ENCODE data around the gene PRKAR2B. TPM values are rescaled to one million over a fixed set of nuclear protein-coding genes. Genes with fewer than 3 reads are reported as not detected.

The PRKAR2B gene
- total and polyA plus RNA-seq, 7 experiments from 2014 or later, result 0.39 to 5.0 (median 0.54) TPM

DNA sequence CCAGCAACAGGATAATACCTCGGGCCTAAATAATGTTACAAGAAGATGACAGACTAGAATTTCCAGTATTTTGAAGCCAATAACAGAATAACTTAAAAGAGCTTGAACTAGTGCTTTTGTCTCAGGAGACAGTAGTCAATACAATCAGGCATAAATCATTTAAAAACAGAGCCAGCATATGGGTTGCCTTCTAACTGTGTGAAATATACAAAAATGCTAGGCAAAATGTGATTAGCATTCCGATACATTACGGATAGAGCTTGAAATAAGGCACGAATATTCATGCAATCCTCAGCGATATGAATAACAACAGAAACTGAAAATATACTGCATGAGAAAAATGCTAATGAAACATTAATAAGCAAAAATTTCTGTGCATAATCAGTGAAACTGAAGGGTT is 18.3 kb upstream of the PRKAR2B start:
- no peak for DNase-seq
- ChIA-PET CTCF (no interaction called here), POLR2A (no interaction called here)
- Mint-ChIP-seq H3K4me3 (no peak overlapping the region), H3K27me3 (peaks cover 0 to 15% (median 0%) of the 10 kb centered on the region in 5 donors), H3K27ac (no peak overlapping the region), H3K4me1 (peaks cover 0 to 6% (median 0%) of the 10 kb centered on the region in 7 donors), H3K9me3 (peaks cover 0 to 8% (median 0%) of the 10 kb centered on the region in 11 donors), H3K36me3 (no peaks in the 10 kb centered on the region)
- H3K27ac ChIP-seq (ENCODE audit: low read depth, low read length), result no peak overlapping the region
- H3K4me3 ChIP-seq (ENCODE audit: low read length), result no peak overlapping the region
- H3K36me3 ChIP-seq (ENCODE audit: control insufficient read depth in 2 of 3, insufficient read depth in 3 of 3, low read length in 3 of 3), result no peaks in the 10 kb centered on the region
- H3K9me3 ChIP-seq (ENCODE audit: control insufficient read depth in 2 of 3, low read length in 3 of 3), result no peaks in the 10 kb centered on the region
- no peak for ATAC-seq
- no peaks in the 10 kb centered on the region for H3K27me3 ChIP-seq (ENCODE audit: control insufficient read depth in 2 of 2, insufficient read depth in 2 of 2, low read length in 2 of 2)
- no peaks in the 10 kb centered on the region for H3K4me1 ChIP-seq (ENCODE audit: control insufficient read depth in 2 of 2, insufficient read depth in 2 of 2, low read length in 2 of 2)
- intact Hi-C loops (cut with micrococcal nuclease), result loop anchor here in 1 of 2 donors (5.0 kb wide), 1 partner anchor 726 kb away; no protein-coding TSS in a partner anchor

DNA sequence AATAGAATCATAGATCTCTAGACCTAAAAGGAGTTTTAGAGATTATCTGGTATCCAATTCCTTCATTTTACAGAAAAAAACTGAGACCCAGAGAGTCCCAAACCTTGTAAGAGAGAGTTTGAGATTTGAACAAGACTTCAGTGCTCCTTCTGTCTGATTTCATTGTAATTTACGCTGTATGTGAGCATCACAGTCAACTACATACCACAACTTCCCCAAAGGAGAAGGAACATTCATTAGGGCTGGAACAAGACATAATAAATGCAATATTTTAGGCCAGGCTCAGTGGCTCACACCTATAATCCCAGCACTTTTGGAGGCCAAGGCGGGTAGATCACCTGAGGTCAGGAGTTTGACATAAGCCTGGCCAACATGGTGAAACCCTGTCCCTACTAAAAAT is 17.3 kb upstream of the PRKAR2B start:
- Mint-ChIP-seq H3K4me3 (no peak overlapping the region), H3K27ac (no peak overlapping the region), H3K9me3 (peaks cover 0 to 8% (median 0%) of the 10 kb centered on the region in 11 donors), H3K27me3 (peaks cover 0 to 15% (median 0%) of the 10 kb centered on the region in 5 donors), H3K4me1 (peaks cover 0 to 6% (median 0%) of the 10 kb centered on the region in 7 donors), H3K36me3 (no peaks in the 10 kb centered on the region)
- peak; percentile 54 for ATAC-seq
- no peaks in the 10 kb centered on the region for H3K4me1 ChIP-seq (ENCODE audit: control insufficient read depth in 2 of 2, insufficient read depth in 2 of 2, low read length in 2 of 2)
- no peak overlapping the region for H3K27ac ChIP-seq (ENCODE audit: low read depth, low read length)
- H3K9me3 ChIP-seq (ENCODE audit: control insufficient read depth in 2 of 3, low read length in 3 of 3), result no peaks in the 10 kb centered on the region
- DNase-seq, result no peak
- no peak overlapping the region for H3K4me3 ChIP-seq (ENCODE audit: low read length)
- POLR2A ChIA-PET, result interaction anchor here (0.6 kb wide), 1 partner anchor 680 kb away, joined by 4 read pairs; no protein-coding TSS in a partner anchor
- intact Hi-C loops (cut with micrococcal nuclease), result loop anchor here in 1 of 2 donors (5.0 kb wide), 1 partner anchor 725 kb away; no protein-coding TSS in a partner anchor
- no peaks in the 10 kb centered on the region for H3K36me3 ChIP-seq (ENCODE audit: control insufficient read depth in 2 of 3, insufficient read depth in 3 of 3, low read length in 3 of 3)
- no peaks in the 10 kb centered on the region for H3K27me3 ChIP-seq (ENCODE audit: control insufficient read depth in 2 of 2, insufficient read depth in 2 of 2, low read length in 2 of 2)
- CTCF ChIA-PET, result no interaction called here

DNA sequence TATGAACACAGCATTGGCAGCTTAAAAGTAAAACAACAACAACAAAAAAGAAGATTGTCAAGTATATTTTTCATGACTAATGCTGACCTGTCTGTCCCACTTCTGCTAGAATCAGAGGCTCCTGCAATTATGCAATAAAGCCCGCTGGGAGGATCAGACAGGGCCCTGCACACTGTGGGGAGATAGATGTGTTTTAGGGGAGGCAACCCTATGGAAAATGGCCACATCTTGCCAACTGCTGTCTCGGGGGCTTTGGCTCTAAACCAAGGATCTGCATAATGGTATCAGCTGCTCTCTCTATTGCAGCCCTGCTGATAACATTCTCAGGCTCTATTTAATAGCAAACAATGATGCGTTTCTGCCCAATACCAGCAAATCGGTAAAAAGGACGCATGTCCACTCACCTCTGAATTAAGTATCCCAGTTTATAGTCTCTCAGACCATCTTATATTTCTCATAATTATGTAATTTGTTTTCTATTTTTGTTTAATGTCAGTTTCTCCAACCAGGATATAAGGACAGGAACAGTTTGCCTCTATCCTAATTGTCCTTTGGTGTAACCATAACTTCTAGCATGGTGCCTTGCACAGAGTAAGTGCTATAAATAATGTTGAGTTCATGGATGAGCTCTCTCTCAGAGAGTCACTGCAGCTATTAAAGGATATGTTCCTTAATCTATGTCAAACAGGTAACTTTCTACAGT is 15.3 kb upstream of the PRKAR2B start:
- H3K4me1 ChIP-seq (ENCODE audit: control insufficient read depth in 2 of 2, insufficient read depth in 2 of 2, low read length in 2 of 2), result no peaks in the 10 kb centered on the region
- intact Hi-C loops (cut with micrococcal nuclease), result loop anchor here in 1 of 2 donors (5.0 kb wide), 1 partner anchor 723 kb away; no protein-coding TSS in a partner anchor
- H3K36me3 ChIP-seq (ENCODE audit: control insufficient read depth in 2 of 3, insufficient read depth in 3 of 3, low read length in 3 of 3), result no peaks in the 10 kb centered on the region
- no peak overlapping the region for H3K4me3 Mint-ChIP-seq
- H3K9me3 Mint-ChIP-seq, result no peaks in the 10 kb centered on the region
- H3K4me1 Mint-ChIP-seq, result peaks cover 0 to 6% (median 0%) of the 10 kb centered on the region in 7 donors
- H3K4me3 ChIP-seq (ENCODE audit: low read length), result no peak overlapping the region
- H3K27ac ChIP-seq (ENCODE audit: low read depth, low read length), result no peak overlapping the region
- ATAC-seq (no peak), DNase-seq (no peak)
- H3K27me3 Mint-ChIP-seq, result peaks cover 0 to 10% (median 0%) of the 10 kb centered on the region in 5 donors
- H3K9me3 ChIP-seq (ENCODE audit: control insufficient read depth in 2 of 3, low read length in 3 of 3), result no peaks in the 10 kb centered on the region
- no peaks in the 10 kb centered on the region for H3K36me3 Mint-ChIP-seq
- ChIA-PET CTCF (no interaction called here), POLR2A (interaction anchor here (0.7 kb wide), 1 partner anchor 203 kb away, joined by 3 read pairs; no protein-coding TSS in a partner anchor)
- no peaks in the 10 kb centered on the region for H3K27me3 ChIP-seq (ENCODE audit: control insufficient read depth in 2 of 2, insufficient read depth in 2 of 2, low read length in 2 of 2)
- H3K27ac Mint-ChIP-seq, result no peak overlapping the region

DNA sequence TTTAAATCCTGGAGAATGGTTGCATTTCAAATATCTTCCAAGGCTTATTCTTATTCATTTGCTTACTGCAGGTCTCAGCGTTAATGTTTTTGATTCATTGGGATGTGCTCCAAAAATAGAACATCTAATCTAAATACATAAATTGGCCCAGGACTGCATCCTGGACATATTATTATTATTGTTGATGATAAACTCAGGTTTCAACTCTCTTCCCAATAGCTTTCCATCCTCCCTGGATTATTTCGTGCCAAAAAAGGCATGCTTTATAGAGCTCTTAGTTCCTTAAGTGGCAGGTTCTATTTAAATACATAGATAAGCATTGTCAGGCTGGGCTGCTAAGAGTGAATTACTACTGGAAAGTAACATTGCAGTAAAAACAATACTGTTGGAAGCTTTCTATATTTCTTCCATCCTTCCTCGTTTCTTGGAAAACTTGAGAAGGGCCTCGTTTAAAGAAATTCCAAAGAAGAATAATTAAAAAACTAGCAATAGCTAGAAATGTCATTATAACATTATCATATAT is 14.7 kb upstream of the PRKAR2B start:
- H3K4me1 ChIP-seq (ENCODE audit: control insufficient read depth in 2 of 2, insufficient read depth in 2 of 2, low read length in 2 of 2), result no peaks in the 10 kb centered on the region
- ATAC-seq, result no peak
- H3K4me3 Mint-ChIP-seq, result no peak overlapping the region
- no peaks in the 10 kb centered on the region for H3K36me3 ChIP-seq (ENCODE audit: control insufficient read depth in 2 of 3, insufficient read depth in 3 of 3, low read length in 3 of 3)
- POLR2A ChIA-PET, result interaction anchor here (0.7 kb wide), 1 partner anchor 202 kb away, joined by 3 read pairs; no protein-coding TSS in a partner anchor
- intact Hi-C loops (cut with micrococcal nuclease), result loop anchor here in 1 of 2 donors (5.0 kb wide), 1 partner anchor 722 kb away; no protein-coding TSS in a partner anchor
- H3K36me3 Mint-ChIP-seq, result no peaks in the 10 kb centered on the region
- peaks cover 0 to 10% (median 0%) of the 10 kb centered on the region in 5 donors for H3K27me3 Mint-ChIP-seq
- H3K27ac ChIP-seq (ENCODE audit: low read depth, low read length), result no peak overlapping the region
- H3K9me3 Mint-ChIP-seq, result no peaks in the 10 kb centered on the region
- H3K27ac Mint-ChIP-seq, result no peak overlapping the region
- peaks cover 0 to 6% (median 0%) of the 10 kb centered on the region in 7 donors for H3K4me1 Mint-ChIP-seq
- H3K4me3 ChIP-seq (ENCODE audit: low read length), result no peak overlapping the region
- CTCF ChIA-PET, result no interaction called here
- no peaks in the 10 kb centered on the region for H3K9me3 ChIP-seq (ENCODE audit: control insufficient read depth in 2 of 3, low read length in 3 of 3)
- no peak for DNase-seq
- H3K27me3 ChIP-seq (ENCODE audit: control insufficient read depth in 2 of 2, insufficient read depth in 2 of 2, low read length in 2 of 2), result no peaks in the 10 kb centered on the region

DNA sequence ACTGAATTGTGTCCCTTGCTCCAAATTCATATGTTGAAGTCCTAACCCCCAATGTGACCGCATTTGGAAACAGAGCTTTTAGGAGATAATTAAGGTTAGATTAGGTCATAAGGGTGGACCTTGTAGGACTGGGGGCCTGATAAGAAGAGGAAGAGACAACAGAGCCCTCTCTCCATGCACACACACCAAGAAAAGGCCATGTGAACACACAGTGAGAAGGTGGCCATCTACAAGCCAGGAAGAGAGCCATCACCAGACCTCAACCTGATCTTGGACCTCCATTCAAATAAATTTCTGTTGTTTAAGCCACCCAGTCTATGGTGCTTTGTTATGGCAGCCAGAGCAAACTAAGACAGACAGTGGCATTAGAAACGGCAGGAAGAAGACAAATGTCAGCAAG is 12.5 kb upstream of the PRKAR2B start:
- Histone ChIP-seq H3K4me3 (ENCODE audit: low read length) (no peak overlapping the region), H3K4me1 (ENCODE audit: control insufficient read depth in 2 of 2, insufficient read depth in 2 of 2, low read length in 2 of 2) (no peaks in the 10 kb centered on the region), H3K27me3 (ENCODE audit: control insufficient read depth in 2 of 2, insufficient read depth in 2 of 2, low read length in 2 of 2) (no peaks in the 10 kb centered on the region), H3K36me3 (ENCODE audit: control insufficient read depth in 2 of 3, insufficient read depth in 3 of 3, low read length in 3 of 3) (no peaks in the 10 kb centered on the region), H3K27ac (ENCODE audit: low read depth, low read length) (no peak overlapping the region), H3K9me3 (ENCODE audit: control insufficient read depth in 2 of 3, low read length in 3 of 3) (no peaks in the 10 kb centered on the region)
- H3K36me3 Mint-ChIP-seq, result peaks cover 0 to 8% (median 0%) of the 10 kb centered on the region in 5 donors
- ChIA-PET CTCF (no interaction called here), POLR2A (no interaction called here)
- intact Hi-C loops (cut with micrococcal nuclease), result no loop called here
- DNase-seq, result no peak
- H3K27me3 Mint-ChIP-seq, result peaks cover 0 to 7% (median 4%) of the 10 kb centered on the region in 5 donors
- H3K4me1 Mint-ChIP-seq, result peaks cover 0 to 5% (median 0%) of the 10 kb centered on the region in 7 donors
- peak overlapping the region in 1 of 9 donors; percentile 8 for H3K27ac Mint-ChIP-seq
- H3K9me3 Mint-ChIP-seq, result peaks cover 0 to 11% (median 6%) of the 10 kb centered on the region in 11 donors
- no peak overlapping the region for H3K4me3 Mint-ChIP-seq
- no peak for ATAC-seq

DNA sequence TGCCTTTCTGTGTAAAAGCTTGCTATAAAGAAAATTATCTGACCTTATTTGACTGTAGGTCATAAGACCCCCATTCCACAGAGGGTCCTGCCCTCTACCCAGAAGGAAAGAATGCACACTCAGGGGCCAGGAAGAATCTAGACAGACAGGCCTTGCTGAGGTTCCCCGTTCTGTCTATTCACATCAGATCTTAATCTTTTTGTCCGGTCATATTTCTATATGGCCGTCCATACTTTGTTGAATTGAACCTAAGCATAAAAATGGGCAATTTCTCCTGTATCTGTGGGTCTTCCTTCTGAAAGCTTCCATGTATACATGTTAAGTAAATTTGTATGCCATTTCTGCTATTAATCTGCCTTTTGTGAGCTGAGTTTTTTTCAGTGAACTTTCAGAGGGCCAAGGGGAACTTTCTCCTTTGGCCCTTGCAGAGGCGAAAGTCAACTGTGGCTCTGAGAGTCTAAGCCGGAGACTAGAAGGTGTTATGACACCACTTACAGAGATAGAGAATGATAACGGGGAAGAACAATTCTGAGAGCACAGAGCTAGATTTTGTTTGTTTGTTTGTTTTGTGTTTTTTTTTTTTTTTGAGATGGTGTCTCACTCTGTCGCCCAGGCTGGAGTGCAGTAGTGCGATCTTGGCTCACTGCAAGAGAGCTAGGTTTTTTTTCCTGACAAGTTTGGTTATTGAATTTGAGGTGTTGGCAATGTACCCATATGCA is 11.6 kb upstream of the PRKAR2B start:
- Histone ChIP-seq H3K9me3 (ENCODE audit: control insufficient read depth in 2 of 3, low read length in 3 of 3) (no peaks in the 10 kb centered on the region), H3K27me3 (ENCODE audit: control insufficient read depth in 2 of 2, insufficient read depth in 2 of 2, low read length in 2 of 2) (no peaks in the 10 kb centered on the region), H3K4me1 (ENCODE audit: control insufficient read depth in 2 of 2, insufficient read depth in 2 of 2, low read length in 2 of 2) (no peaks in the 10 kb centered on the region), H3K36me3 (ENCODE audit: control insufficient read depth in 2 of 3, insufficient read depth in 3 of 3, low read length in 3 of 3) (no peaks in the 10 kb centered on the region), H3K4me3 (ENCODE audit: low read length) (no peak overlapping the region), H3K27ac (ENCODE audit: low read depth, low read length) (no peak overlapping the region)
- no peak for DNase-seq
- ATAC-seq, result no peak
- Mint-ChIP-seq H3K4me1 (peaks cover 0 to 5% (median 0%) of the 10 kb centered on the region in 7 donors), H3K9me3 (peaks cover 0 to 11% (median 6%) of the 10 kb centered on the region in 11 donors), H3K4me3 (no peak overlapping the region), H3K27ac (no peak overlapping the region), H3K27me3 (peaks cover 0 to 11% (median 4%) of the 10 kb centered on the region in 5 donors), H3K36me3 (peaks cover 0 to 8% (median 0%) of the 10 kb centered on the region in 5 donors)
- ChIA-PET POLR2A (no interaction called here), CTCF (interaction anchor here (0.6 kb wide), 1 partner anchor 539 kb away, joined by 3 read pairs; no protein-coding TSS in a partner anchor)
- intact Hi-C loops (cut with micrococcal nuclease), result no loop called here

Data from naive thymus-derived CD4-positive, alpha-beta T cell (primary cell).